Chondrocyte (in vitro differentiated cells): ENCODE measurements around the gene SORBS1. TPM values are rescaled to one million over a fixed set of nuclear protein-coding genes. Genes with fewer than 3 reads are reported as not detected.

Experiments used
- DNase-seq: peaks from one replicate; pipeline ENCODE4 v3.0.0; 2021; ENCODE audit warnings: mixed read lengths, low spot score
- H3K27ac Mint-ChIP-seq: one replicate; pipeline ENCODE4 v1.8.0; 2021; ENCODE audit warnings: mild to moderate bottlenecking, moderate library complexity, mixed read lengths; ENCODE audit not compliant: unreplicated experiment
- H3K27me3 Mint-ChIP-seq: 2 replicates; pipeline ENCODE4 v1.8.0; 2021; ENCODE audit warnings: low read depth, mixed read lengths
- H3K36me3 Mint-ChIP-seq: 2 replicates; pipeline ENCODE4 v1.8.0; 2021; ENCODE audit warnings: low read depth, mixed read lengths
- H3K4me1 Mint-ChIP-seq: 2 replicates; pipeline ENCODE4 v1.8.0; 2021; ENCODE audit warnings: low read depth, mild to moderate bottlenecking, mixed read lengths
- H3K4me3 Mint-ChIP-seq: one replicate; pipeline ENCODE4 v1.8.0; 2021; ENCODE audit warnings: mild to moderate bottlenecking, moderate library complexity, mixed read lengths; ENCODE audit not compliant: unreplicated experiment
- H3K9me3 Mint-ChIP-seq: 2 replicates; pipeline ENCODE4 v1.8.0; 2021; ENCODE audit warnings: low read depth, mixed read lengths
- CTCF ChIP-seq: fragments of 200-600 bp; sonication (generic); IDR thresholded peaks from 2 replicates; pipeline ENCODE4 v1.5.0; 2021; ENCODE audit warnings: antibody characterized with exemption, mild to moderate bottlenecking, moderate library complexity
- total RNA-seq: library from RNA; stranded (reverse); gene quantifications from 3 replicates; pipeline ENCODE4 v1.2.1, GENCODE V29; 2021

SORBS1 gene
- total RNA-seq, 1 donor from 2014 or later: 5.0 TPM

DNA sequence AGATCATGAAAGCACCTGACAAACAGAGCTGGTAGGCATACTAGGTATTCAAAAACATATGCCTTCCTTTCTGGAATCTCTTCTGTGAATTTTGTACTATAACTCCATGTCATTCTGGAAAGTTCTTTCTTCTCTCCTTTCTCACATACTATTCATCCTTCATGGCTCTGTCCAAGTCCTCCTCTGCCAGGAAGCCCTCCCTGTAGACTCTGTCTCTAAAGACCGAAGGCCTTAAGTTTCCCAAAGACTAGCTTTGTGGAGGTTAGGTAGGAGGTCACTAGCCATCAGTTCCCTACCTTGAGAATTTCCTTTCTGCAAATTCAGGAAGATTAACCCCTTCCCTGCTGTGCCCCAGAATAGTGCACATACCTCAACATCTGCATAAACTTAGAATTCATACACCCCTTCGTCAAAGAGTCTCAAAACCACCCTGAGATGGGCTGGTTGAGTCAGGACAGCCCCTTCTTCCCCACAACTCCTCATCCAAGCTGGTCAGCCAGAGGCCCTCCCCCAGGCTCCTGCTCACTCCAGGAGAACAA is 20.6 kb downstream of the SORBS1 start:
- no peaks in the 10 kb centered on the region for H3K36me3 Mint-ChIP-seq
- H3K4me1 Mint-ChIP-seq: peaks cover 5% of the 10 kb centered on the region
- DNase-seq: no peak
- H3K27ac Mint-ChIP-seq: no peak overlapping the region
- H3K27me3 Mint-ChIP-seq: no peaks in the 10 kb centered on the region
- no peak for TF ChIP-seq CTCF
- no peaks in the 10 kb centered on the region for H3K9me3 Mint-ChIP-seq
- no peak overlapping the region for H3K4me3 Mint-ChIP-seq

DNA sequence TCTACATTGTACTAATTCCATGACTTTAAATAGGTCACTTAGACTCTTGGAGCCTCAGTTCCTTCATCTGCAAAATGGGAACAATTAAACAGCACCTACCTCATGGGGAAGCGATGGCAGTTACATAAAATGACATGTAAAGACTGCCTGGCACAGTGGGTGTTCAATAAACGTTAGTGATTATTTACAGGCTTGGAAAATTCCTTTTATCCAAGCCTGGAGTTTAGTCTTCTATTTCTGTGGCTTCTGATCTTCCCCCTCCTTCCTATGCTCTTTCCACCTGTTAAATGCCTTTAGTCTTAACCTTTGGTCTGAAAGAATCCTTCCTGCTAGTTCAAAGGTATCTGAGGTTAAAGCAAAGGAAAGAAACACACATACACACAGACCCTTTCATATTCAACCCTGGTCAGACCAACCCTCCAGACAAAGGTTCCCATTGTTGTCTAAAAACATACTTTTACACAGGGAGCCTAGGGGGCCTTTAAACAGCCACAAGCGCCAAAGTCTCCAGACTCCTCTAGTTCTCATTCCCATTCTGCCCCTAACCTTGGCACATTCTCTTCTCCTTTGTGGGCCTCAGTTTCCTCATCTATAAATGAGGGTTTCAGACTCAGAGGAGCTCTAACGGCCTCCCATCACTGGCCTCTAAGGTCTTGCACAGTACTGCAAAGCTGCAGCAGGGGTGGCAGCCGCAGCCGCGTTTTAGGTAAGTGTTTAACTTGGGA is 21.4 kb downstream of the SORBS1 start:
- H3K36me3 Mint-ChIP-seq: no peaks in the 10 kb centered on the region
- peaks cover 5% of the 10 kb centered on the region for H3K4me1 Mint-ChIP-seq
- H3K27ac Mint-ChIP-seq: no peak overlapping the region
- DNase-seq: no peak
- no peaks in the 10 kb centered on the region for H3K27me3 Mint-ChIP-seq
- H3K9me3 Mint-ChIP-seq: no peaks in the 10 kb centered on the region
- TF ChIP-seq CTCF: no peak
- H3K4me3 Mint-ChIP-seq: no peak overlapping the region

DNA sequence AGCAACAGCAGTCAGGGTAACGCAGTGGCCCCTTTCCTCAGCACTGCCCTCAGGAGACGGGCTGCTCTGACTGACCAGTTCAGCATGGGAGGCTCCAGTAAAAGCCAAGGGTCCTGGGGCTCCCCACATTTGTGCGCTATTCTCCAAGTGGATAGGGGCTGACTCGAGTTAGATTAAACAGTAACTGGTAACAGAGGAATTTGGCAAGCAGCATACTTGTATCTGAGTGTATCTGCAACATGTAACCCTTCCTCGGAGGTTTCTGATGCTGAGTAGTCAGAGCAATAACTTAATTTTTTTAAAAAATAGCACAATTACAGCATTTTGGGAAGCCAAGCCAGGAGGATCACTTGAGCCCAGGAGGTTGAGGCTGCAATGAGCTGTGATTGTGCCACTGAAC is 22.8 kb downstream of the SORBS1 start:
- TF ChIP-seq CTCF: no peak
- H3K9me3 Mint-ChIP-seq: no peaks in the 10 kb centered on the region
- H3K4me1 Mint-ChIP-seq: peaks cover 5% of the 10 kb centered on the region
- no peak for DNase-seq
- no peaks in the 10 kb centered on the region for H3K27me3 Mint-ChIP-seq
- no peak overlapping the region for H3K4me3 Mint-ChIP-seq
- no peaks in the 10 kb centered on the region for H3K36me3 Mint-ChIP-seq
- no peak overlapping the region for H3K27ac Mint-ChIP-seq

DNA sequence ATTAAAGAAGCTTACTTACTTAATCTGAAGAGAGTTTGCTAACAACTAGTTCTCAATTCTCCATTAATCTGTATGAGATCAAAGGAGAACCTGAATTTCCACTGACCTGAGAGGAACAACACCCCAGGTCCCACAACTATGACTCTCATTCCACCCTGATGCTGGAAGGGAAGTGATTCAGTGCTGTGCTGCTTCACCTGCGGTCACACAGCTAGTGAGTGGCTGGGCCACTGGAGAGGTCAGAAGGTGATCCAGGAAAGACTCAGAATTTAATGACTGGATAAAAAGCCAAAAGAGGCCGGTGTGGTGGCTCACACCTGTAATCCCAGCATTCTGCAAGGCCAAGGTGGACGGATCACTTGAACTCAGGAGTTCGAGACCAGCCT is 23.6 kb downstream of the SORBS1 start:
- peaks cover 5% of the 10 kb centered on the region for H3K4me1 Mint-ChIP-seq
- TF ChIP-seq CTCF: no peak
- H3K27ac Mint-ChIP-seq: no peak overlapping the region
- no peak for DNase-seq
- H3K36me3 Mint-ChIP-seq: no peaks in the 10 kb centered on the region
- no peak overlapping the region for H3K4me3 Mint-ChIP-seq
- no peaks in the 10 kb centered on the region for H3K27me3 Mint-ChIP-seq
- H3K9me3 Mint-ChIP-seq: no peaks in the 10 kb centered on the region

DNA sequence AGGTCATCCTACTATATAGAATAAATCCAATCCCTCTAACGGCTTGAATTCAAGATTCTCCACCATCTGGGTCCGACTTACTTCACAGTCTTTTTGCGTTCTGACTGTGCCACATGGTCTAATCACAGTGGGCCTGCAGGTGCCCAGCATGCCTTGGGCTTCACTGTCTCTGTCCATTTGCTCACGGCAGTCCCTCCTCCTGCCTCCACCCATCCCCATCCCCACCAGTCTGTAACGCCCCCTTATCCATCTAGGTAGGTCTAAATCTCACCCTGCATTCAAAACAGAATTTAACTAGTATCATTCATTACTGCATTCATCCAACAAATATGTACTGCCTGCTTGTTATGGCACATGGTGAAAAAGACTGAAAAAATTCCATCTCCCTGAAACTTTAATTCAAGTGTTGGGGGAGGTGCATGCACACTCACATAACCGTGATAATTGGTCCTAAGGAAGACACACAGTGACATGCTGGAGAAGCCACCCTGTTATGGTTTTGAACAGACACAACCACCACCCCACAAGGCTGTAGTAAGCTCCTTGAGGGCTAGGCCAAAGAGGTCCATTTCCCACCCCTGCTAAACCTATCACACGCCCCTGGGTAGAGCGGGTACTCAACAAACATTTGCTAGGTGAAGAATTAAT is 24.2 kb downstream of the SORBS1 start:
- Mint-ChIP-seq H3K27me3 (no peaks in the 10 kb centered on the region), H3K4me1 (peaks cover 5% of the 10 kb centered on the region), H3K4me3 (no peak overlapping the region), H3K36me3 (no peaks in the 10 kb centered on the region), H3K27ac (no peak overlapping the region), H3K9me3 (no peaks in the 10 kb centered on the region)
- no peak for DNase-seq
- no peak for TF ChIP-seq CTCF
